ENCODE data around the gene SRSF5. TPM values are rescaled to one million over a fixed set of nuclear protein-coding genes. Genes with fewer than 3 reads are reported as not detected.

The SRSF5 gene
- total RNA-seq, 1 experiment from 2014 or later: 389 TPM

- H3K4me3 Mint-ChIP-seq: no peak overlapping the region
Observed at GRCh38 chr14:69811227-69811867, 44.4 kb downstream of the SRSF5 start.

More at GRCh38 chr14:69811227-69811867, 44.4 kb downstream of the SRSF5 start:
- Histone ChIP-seq H3T11ph (ENCODE audit: low read length) (no peak overlapping the region), H2BK20ac (ENCODE audit: low read depth, low read length, poor library complexity, severe bottlenecking) (no peak overlapping the region), H3K18ac (ENCODE audit: insufficient read length, low read depth, low read length) (no peak overlapping the region), H3K79me1 (ENCODE audit: insufficient read depth, low read depth, low read length, poor library complexity, severe bottlenecking) (no peaks in the 10 kb centered on the region), H2AFZ (ENCODE audit: low read length) (no peak overlapping the region), H3K9me3 (ENCODE audit: control insufficient read depth, low read depth, low read length) (no peaks in the 10 kb centered on the region), H4K91ac (ENCODE audit: insufficient read length, low read depth, low read length) (no peak overlapping the region), H3K23ac (ENCODE audit: insufficient read length, low read depth, low read length) (no peak overlapping the region), H2BK5ac (ENCODE audit: insufficient read length, low read length) (no peak overlapping the region), H4K20me1 (ENCODE audit: control insufficient read depth, insufficient read depth, insufficient read length) (no peaks in the 10 kb centered on the region), H2BK12ac (ENCODE audit: insufficient read length, low read depth, low read length) (no peak overlapping the region), H3K79me2 (ENCODE audit: insufficient read depth, low read length) (no peaks in the 10 kb centered on the region), H3K4me1 (ENCODE audit: insufficient read depth, low read length) (no peaks in the 10 kb centered on the region), H2BK120ac (ENCODE audit: low read depth, low read length, poor library complexity, severe bottlenecking) (no peak overlapping the region), H3K27me3 (ENCODE audit: insufficient read depth, low read length) (no peaks in the 10 kb centered on the region), H3K56ac (ENCODE audit: insufficient read length, low read depth, low read length) (no peak overlapping the region), H2AK5ac (ENCODE audit: insufficient read length, low read length) (no peak overlapping the region), H3K27ac (ENCODE audit: insufficient read length, low read depth, low read length) (no peak overlapping the region), H4K5ac (ENCODE audit: insufficient read length, low read depth, low read length) (no peak overlapping the region), H3K9ac (ENCODE audit: extremely low read depth, insufficient read length, low read length) (no peak overlapping the region), H3K23me2 (ENCODE audit: insufficient read length, low read depth, low read length, poor library complexity, severe bottlenecking) (no peaks in the 10 kb centered on the region), H3K4me2 (ENCODE audit: insufficient read depth, insufficient read length, low read length) (no peak overlapping the region), H3K4ac (ENCODE audit: low read depth, low read length) (no peak overlapping the region), H4K8ac (replicated peaks; ENCODE audit: insufficient read length, low read depth, low read length) (no peak overlapping the region), H2BK15ac (ENCODE audit: low read depth, low read length) (no peak overlapping the region), H3K14ac (ENCODE audit: insufficient read depth, low read length) (no peak overlapping the region)
- peaks cover 9 to 10% of the 10 kb centered on the region in 2 experiments for H3K4me1 Mint-ChIP-seq
- no CpG with 5 or more reads among the region's 13 CpGs for WGBS (ENCODE audit: extremely low coverage, insufficient read length, low lambda C conversion rate)
- no peaks in the 10 kb centered on the region; a peak in 1 of 7 replicates for H3K36me3 Mint-ChIP-seq (ENCODE audit: insufficient read depth in 1 of 3, low read depth in 3 of 3)
- no peak for DNase-seq
- no peak for TF ChIP-seq CTCF (conservative IDR thresholded peaks at IDR 0.05)
- H3K27me3 Mint-ChIP-seq (ENCODE audit: low read depth): no peaks in the 10 kb centered on the region; the same call in 1 of the 2 replicates
- no peaks in the 10 kb centered on the region; a peak in 1 of 5 replicates for H3K9me3 Mint-ChIP-seq
- no peak overlapping the region for H3K27ac Mint-ChIP-seq
